Muscle of back (tissue), 11 donors: ENCODE measurements around the gene CTNNA2. TPM values are rescaled to one million over a fixed set of nuclear protein-coding genes. Genes with fewer than 3 reads are reported as not detected.

Experiments
- DNase-seq, 3 donors: peaks; one replicate each; pipeline versions ENCODE4 v3.0.0 to v3.0.0-alpha.2; 2013
- polyA plus RNA-seq, 10 donors: library from polyadenylated mRNA; unstranded; fragments of 120-200 nt; gene quantifications; one replicate each; pipeline ENCODE4 v1.2.1, GENCODE V29; 2013; ENCODE audit not compliant: insufficient read length in 10 of 10

Gene CTNNA2
- polyA plus RNA-seq, 10 donors = 0.13 to 1.4 (median 0.46) TPM

- no peak for DNase-seq
Measured at GRCh38 chr2:79849241-79849640, 336.4 kb downstream of the CTNNA2 start.

DNA sequence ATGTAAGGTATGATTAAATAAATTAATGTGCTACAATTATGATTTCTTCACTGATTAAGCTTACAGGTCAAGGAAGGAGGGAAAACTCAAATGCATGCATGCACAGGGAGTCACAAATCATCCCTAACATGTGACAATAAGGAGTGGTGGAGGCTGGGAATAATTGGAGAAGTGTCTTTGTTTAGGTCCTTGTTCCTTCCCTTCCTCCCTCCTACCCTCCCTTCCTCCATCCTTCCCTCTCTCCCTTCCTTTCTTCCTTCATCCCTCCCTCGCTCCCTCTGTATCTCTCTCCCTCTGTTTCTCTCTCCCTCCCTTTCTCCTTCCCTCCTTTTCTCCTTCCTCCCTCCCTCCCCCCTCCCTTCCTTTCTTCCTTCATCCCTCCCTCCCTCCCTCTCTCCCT lies 337.1 kb downstream of the CTNNA2 start:
- DNase-seq = no peak

DNA sequence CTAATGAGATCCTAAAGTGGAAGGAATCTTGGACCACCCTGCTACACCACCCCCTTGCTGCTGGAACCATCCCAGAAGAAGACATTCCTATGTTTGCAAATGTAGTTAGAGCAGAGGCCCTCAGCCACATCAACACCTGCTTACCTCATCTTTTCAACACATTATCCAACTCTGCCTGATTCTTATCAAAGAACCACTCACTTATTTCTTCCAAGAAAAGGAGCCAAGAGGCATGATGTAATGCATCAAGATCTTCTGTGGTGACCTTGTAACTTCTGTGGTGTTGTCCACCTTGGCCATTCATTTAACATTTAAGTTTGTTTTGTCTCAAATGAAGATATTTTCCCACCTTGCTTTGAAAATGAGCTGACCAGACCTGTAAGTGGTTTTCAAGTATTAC lies 338.1 kb downstream of the CTNNA2 start:
- peak in 1 of 3 donors; percentile 18 for DNase-seq

GRCh38 chr2:79855264-79856006 lies 342.6 kb downstream of the CTNNA2 start:
- DNase-seq = peak in 2 of 3 donors; percentile 11 to 40

DNA sequence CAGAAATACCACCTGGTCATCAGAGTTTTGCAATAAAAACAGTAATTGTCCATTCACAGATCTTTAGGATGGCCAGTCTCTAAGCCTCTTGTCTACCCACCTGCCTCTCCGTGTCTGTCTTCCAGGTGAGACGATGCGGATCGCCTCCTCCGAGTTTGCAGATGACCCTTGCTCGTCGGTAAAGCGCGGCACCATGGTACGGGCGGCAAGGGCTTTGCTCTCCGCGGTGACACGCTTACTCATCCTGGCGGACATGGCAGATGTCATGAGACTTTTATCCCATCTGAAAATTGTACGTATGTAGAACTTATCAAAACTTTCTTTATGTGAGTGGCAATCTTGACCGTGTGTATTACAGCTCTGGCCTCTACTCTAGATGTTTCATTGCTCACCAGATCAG lies 345.0 kb downstream of the CTNNA2 start:
- DNase-seq = no peak

- peak in 2 of 3 donors; percentile 11 to 44 for DNase-seq
Measured at GRCh38 chr2:79860228-79861058, 347.6 kb downstream of the CTNNA2 start.

GRCh38 chr2:79861059-79861374 lies 348.2 kb downstream of the CTNNA2 start:
- no peak for DNase-seq

DNA sequence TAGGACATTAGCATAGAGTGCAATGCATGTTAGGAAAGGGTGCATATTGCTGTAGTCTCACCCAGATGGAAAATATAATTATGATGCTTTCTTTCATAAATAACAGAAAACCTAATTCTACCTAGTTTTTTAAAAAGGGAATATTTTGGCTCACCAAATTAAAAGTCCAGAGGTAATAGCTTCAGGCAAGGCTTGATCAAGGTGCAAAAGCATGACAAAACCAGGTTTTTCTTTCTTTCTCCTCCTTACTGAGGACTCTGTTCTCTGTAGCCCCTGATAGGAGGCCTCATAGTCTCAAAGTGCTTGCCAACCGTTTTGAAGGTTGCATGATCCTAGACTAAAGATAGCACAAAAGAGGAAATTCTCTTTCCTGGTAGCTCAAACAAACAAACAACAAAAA lies 349.9 kb downstream of the CTNNA2 start:
- DNase-seq = no peak

GRCh38 chr2:79872656-79873055 lies 359.8 kb downstream of the CTNNA2 start:
- no peak for DNase-seq

GRCh38 chr2:79874015-79874414 lies 361.2 kb downstream of the CTNNA2 start:
- DNase-seq = no peak

DNA sequence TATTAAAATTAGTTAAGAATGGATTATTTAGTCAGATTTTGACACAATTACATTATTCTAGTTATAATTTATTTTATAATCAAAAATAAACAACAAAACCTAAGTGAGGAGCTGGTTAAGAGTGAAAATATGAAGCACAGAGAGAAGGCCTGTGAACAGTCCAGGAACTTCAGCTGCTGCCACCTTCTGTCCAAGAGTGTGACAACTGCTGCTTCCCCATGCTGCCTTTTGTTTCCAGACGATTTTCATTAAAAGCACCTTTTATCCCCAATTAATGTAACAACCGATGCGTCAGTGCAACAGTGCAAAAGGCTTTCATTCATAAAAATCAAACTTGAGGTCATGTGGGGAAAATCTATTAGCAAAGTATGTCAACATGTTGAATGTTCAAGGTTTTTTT lies 363.6 kb downstream of the CTNNA2 start:
- DNase-seq = peak in 1 of 3 donors; percentile 20

DNA sequence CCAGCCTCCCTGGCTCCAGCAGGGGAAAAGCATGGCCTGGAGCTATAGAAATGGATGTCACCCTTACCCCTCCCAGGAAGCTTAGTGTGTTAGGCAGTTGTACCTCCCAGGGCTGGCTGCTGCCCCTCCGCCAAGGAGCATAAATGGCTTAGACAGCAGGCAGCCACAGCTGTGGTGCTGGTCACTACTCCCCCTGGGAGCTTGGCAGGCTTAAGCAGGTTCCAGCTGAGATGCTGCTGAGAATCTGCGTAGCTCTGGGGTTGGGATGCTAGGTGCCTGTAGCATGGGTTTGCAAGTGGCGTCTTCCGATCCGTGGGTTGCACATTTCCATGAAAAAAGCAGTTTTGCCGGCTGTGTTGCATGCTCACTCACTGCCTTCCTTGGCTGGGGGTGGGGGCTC lies 369.7 kb downstream of the CTNNA2 start:
- no peak for DNase-seq

DNA sequence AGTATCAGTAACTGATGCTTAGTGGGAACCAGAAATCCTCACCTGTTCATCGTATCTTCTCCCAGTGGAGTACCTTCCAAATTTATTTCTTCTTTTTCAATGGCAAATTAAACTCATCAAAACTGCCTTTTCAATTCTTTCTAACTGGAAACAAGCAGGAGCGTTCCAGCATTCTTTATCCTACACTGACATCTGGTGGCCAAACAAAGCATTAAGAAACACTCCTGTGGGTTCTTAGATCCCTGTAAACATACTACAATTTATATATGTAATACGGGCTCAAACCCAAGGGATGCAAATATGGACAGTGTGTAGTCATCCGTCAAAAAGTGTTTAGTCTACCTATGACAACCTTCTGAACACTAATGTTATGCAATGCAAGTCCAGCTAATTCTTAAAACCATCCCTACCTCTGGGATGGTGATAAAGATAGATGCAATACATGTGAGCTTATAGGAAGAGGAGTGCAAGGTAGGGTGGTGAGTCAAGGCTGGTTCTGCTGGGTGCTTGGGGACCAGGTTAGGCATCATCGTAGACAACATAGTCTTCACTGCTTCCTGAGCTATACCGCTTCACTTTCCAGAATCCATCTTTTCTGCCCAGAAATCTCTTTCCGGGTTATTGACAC lies 375.0 kb downstream of the CTNNA2 start:
- DNase-seq = peak; percentile 51 to 70 (median 65)

DNA sequence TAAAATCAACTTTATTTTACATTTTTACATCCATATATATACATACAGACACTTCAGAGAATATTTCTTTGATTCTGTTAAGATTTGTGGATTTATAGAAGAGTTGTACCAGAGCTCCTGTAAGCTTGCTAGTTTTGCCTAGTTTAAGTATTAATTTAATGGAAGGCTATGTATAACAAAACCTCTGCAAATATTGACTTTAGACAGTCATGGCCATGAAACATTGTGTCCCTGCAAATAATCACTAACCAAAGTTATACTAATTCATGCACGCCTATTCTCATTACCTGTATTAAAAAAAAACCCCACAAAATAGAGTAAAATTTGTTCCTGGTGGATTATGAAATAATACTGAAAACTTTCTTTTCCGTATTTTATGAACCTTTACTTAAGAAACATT lies 379.3 kb downstream of the CTNNA2 start:
- no peak for DNase-seq

- DNase-seq = no peak
Measured at GRCh38 chr2:79899196-79899595, 386.3 kb downstream of the CTNNA2 start.

DNA sequence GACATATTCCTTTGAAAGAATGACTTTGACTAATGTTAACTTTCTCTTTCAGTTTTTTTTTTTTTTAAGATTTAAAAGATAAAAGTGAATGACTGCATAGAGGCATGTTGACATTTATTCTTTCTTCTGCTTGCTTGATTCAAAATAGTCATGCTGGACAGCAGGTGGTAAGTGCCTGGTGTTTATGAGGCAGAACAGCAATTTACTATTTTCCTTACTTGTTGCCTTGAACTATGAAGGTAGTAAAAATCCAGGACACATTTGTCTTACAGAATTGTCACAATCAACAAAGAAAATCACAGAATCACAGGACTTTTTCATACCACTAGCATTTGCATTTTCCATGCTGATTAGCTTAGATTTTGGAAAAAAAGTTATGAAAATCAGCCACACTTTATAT lies 388.3 kb downstream of the CTNNA2 start:
- DNase-seq = no peak

DNA sequence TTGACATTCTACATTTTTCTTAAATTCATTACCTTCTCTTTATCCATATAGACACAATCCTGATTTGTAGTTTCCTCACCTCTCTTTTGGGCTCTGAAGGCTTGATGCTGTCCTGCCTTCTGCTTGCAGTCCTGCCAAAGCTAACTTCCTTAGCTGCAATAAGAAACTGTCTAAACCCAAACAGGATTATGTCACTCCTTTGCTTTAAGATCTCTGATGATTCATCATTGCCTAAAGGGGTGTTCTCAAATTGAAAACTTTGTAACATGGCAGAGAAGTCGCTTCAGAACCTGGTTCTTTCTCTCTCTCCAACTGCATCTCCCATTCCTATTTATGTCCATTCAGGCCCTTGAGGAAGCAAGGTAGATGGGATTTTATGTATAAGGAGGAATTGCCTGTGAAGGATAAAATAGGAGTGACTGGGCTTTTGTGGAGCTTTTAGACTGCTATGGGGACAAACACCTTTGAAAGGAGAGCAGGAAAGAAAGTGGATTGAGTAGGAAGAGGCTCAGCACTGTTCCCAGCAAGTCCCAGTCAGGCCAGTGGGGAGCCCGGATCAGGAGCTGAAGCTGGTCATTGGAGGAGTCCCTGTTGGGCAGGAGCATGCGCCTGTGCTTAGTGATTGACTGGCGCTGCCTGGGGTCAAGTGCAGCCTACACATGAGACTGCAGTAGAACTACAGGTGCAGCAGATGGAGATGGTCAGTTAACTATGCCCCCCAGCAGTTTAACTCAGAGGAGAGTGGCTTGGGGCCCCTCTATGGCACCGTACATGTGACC lies 390.6 kb downstream of the CTNNA2 start:
- DNase-seq = no peak

DNA sequence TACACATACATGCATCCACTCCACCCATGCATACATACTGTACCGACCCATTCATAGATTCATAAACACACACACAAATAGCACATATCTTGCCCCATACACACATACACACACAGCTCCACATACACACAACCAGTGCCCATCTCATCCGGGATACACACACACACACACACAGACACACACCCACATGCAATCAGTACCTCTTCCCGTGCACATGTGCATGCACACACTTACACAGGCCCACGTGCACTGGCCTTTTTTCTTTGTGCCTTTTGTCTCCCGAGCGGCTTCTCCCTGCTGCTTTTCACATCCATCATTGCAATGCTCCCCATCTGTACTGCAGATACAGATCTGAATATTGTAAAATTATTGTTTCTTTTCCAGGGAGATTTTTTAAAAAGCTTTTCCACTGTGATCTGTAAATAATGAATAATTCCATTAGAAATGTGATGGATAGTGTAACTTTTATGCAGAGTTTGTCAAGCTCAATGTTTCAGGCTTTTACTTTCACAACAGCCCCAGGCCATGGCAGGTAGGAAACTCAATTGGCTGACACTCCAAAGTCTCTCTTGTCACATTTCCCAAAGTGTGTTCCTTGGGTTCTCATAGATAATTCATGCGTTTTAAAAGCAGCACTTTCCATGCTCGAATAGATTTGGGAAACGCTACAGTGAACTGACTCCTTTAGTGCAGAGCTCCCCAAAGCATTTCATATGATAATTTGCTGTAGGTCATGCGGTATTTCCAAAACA lies 393.5 kb downstream of the CTNNA2 start:
- DNase-seq = peak; percentile 48 to 65 (median 49)

DNA sequence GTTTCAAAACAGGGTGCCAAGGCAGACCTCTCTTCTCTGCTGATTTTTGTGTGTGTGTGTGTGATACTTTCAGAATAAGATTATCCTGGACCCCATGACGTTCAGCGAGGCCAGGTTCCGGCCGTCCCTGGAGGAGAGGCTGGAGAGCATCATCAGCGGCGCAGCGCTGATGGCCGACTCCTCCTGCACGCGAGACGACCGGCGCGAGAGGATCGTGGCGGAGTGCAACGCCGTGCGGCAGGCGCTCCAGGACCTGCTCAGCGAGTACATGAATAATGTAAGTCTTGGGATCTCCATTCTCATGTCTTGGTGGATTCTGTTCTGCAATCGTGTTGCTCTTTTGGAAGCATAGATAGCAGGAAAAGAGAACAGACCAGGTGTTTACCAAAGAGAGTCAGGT lies 396.7 kb downstream of the CTNNA2 start:
- no peak for DNase-seq

DNA sequence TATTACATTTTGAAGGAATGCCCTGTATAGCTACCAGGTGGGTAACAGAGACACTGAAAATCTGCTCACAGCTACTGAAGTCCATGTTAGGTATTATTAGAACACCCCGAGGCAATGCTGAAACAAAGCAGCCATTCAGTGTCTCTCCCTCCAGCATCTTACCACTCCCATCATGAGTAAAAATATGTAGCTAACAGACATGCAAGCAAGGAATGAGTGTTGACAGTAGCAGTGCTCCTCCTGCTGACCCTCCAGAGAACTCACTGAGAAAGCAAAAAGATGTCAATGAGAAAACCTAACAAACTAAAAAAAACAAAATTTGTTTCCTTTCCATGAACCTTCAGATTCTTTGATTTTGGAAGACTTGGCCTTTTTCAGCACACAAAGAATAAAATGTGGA lies 397.8 kb downstream of the CTNNA2 start:
- DNase-seq = no peak

DNA sequence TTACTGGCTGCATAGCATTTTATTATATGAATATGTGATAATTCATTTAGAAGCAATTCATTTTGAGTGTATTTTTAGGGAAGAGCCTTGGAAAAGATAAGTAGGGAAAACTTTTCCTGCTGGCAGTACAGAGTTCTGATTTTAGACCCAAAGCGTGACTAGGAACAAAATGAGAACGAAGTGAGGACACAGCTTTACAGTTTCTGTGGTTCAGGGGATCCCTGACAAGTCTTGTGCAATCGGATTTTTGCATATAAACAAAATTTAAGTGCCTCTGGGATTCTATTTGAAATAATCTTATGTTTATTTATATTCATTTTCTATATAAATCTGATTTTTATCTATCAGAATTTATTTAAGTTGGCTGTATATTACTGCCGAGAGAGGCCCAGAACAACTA lies 402.6 kb downstream of the CTNNA2 start:
- no peak for DNase-seq
